Uterus (tissue), 4 donors: ENCODE results near the gene CNPY1. TPM values are rescaled to one million over a fixed set of nuclear protein-coding genes. Genes with fewer than 3 reads are reported as not detected.

Source experiments
- DNase-seq, 2 donors: peaks; one replicate each; pipeline ENCODE4 v3.0.0-alpha.2; 2019 to 2020
- H3K27ac ChIP-seq, 2 donors: fragments of 200-600 bp; sonication (generic); 1 replicate in 1 of 2; 2 replicates in 1 of 2; pipeline ENCODE4 v1.5.1; 2016 to 2018
- H3K27me3 ChIP-seq, 2 donors: fragments of 200-600 bp; sonication (generic); one replicate each; pipeline ENCODE4 v1.5.1; 2018 to 2019; ENCODE audit warnings: control low read depth in 1 of 2
- H3K36me3 ChIP-seq, 2 donors: fragments of 200-600 bp; sonication (generic); one replicate each; pipeline ENCODE4 v1.5.1; 2019; ENCODE audit warnings: control low read depth in 1 of 2
- H3K4me1 ChIP-seq, 2 donors: fragments of 200-600 bp; sonication (generic); one replicate each; pipeline ENCODE4 v1.5.1; 2018 to 2019; ENCODE audit warnings: control low read depth in 1 of 2
- H3K4me3 ChIP-seq, 2 donors: fragments of 200-600 bp; sonication (generic); 1 replicate in 1 of 2; 2 replicates in 1 of 2; pipeline ENCODE4 v1.5.1; 2018 to 2019; ENCODE audit warnings: mild to moderate bottlenecking in 1 of 2
- H3K9me3 ChIP-seq, 2 donors: fragments of 200-600 bp; sonication (generic); one replicate each; pipeline ENCODE4 v1.5.1; 2019; ENCODE audit warnings: control low read depth in 1 of 2
- POLR2A ChIP-seq, 2 donors: fragments of 450-650 bp; IDR thresholded peaks; one replicate each; pipeline ENCODE4 v1.6.1; 2016; ENCODE audit warnings: antibody characterized with exemption in 2 of 2, mild to moderate bottlenecking in 1 of 2, moderate library complexity in 1 of 2
- intact Hi-C: fragments of 100-400 bp; cut with DNase I; formaldehyde crosslinking; loops from one replicate; pipeline ENCODE4 v1.15.1; 2023; ENCODE audit warnings: low total_unique reads
- total RNA-seq, 4 donors: library from RNA; depleted of rRNA in 3 of 4; stranded (reverse); fragments of >200 nt in 3 of 4; gene quantifications; one replicate each; pipeline versions ENCODE4 v1.1.0 to v1.2.4, GENCODE V29; 2014 to 2023
- TF ChIP-seq, protein P1 (sequence below), 4 experiments: fragments of 200-600 bp in 2 of 4; fragments of 450-650 bp in 2 of 4; sonication (generic) in 2 of 4; IDR thresholded peaks; one replicate each; pipeline ENCODE4 v1.5.1; 2016 to 2019; ENCODE audit warnings: antibody characterized with exemption in 4 of 4, mild to moderate bottlenecking in 2 of 4, moderate library complexity in 1 of 4
- donor health status: DM: yes; HTN: yes; CAD: no.

CNPY1 gene
- total RNA-seq, 4 donors from 2014 or later: not detected

DNA sequence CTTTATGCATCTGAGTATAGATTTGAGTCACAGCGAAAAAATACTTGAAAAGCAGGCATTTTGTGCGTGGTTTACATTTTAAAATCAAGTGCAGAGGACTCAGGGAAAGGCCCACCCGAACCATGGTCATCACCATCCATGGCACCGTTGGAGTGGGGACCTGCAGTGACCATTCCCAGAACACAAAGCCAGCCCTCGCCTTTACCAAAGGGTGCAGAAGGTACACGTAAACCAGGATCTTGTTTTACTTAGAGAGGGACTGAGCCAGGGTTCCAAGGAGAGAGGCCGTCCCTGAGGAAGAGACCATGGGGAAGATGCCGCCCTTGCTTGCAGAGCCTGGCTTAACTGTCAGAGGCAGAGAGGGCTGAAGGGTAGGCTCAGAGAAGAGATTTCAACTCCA is 12.0 kb upstream of the CNPY1 start:
- H3K9me3 ChIP-seq: no peaks in the 10 kb centered on the region
- no peaks in the 10 kb centered on the region for H3K4me1 ChIP-seq
- no peaks in the 10 kb centered on the region for H3K36me3 ChIP-seq
- no peaks in the 10 kb centered on the region for H3K27me3 ChIP-seq
- TF ChIP-seq, protein P1, sequence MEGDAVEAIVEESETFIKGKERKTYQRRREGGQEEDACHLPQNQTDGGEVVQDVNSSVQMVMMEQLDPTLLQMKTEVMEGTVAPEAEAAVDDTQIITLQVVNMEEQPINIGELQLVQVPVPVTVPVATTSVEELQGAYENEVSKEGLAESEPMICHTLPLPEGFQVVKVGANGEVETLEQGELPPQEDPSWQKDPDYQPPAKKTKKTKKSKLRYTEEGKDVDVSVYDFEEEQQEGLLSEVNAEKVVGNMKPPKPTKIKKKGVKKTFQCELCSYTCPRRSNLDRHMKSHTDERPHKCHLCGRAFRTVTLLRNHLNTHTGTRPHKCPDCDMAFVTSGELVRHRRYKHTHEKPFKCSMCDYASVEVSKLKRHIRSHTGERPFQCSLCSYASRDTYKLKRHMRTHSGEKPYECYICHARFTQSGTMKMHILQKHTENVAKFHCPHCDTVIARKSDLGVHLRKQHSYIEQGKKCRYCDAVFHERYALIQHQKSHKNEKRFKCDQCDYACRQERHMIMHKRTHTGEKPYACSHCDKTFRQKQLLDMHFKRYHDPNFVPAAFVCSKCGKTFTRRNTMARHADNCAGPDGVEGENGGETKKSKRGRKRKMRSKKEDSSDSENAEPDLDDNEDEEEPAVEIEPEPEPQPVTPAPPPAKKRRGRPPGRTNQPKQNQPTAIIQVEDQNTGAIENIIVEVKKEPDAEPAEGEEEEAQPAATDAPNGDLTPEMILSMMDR (IDR thresholded peaks at IDR 0.05): no peak
- no peak for TF ChIP-seq POLR2A (IDR thresholded peaks at IDR 0.05)
- no peak for DNase-seq
- intact Hi-C loops: no loop called here
- H3K27ac ChIP-seq: no peak overlapping the region
- H3K4me3 ChIP-seq: no peak overlapping the region

DNA sequence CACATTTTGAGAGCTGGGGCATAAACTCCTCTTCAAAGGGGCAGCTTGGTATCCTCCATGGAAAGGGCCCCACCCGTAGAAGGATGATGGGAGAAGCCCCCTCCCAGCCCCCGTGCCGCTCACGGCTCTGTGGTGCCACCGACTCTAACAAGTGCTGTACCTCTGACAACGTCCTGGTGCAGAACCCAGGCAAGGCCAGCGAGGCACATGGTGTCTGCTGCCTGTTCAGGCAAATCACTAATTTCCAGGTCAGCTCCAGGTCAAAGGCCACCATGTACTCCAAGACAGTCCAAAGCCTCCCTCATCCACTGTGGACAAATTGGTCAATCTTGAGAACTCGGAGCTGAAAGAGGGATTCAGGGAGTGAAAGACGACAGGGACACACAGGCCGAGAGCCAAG is 11.4 kb upstream of the CNPY1 start:
- Histone ChIP-seq H3K4me3 (no peak overlapping the region), H3K36me3 (no peaks in the 10 kb centered on the region), H3K27me3 (no peaks in the 10 kb centered on the region), H3K27ac (no peak overlapping the region), H3K4me1 (no peaks in the 10 kb centered on the region), H3K9me3 (no peaks in the 10 kb centered on the region)
- intact Hi-C loops: no loop called here
- TF ChIP-seq POLR2A (IDR thresholded peaks at IDR 0.05): no peak
- TF ChIP-seq, protein P1 (IDR thresholded peaks at IDR 0.05): no peak
- DNase-seq: no peak

DNA sequence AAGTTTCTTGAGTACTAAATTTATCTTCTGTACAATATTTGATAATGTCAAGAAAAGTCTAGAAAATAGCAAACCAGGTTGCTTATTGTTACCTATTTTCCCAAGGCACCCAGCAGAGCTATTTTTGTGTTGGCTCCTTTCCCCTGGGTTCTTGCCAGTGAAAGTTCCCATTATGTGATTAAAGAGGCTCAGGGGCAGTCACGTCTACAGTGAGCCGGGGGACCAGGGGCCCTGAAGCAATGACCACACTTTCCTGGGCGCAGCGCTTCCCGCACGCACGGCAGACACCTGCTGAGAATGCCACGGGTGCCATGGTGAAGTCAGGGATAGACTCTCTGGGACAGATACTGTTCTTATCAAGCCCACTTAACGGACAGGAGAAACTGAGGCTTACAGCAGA is 10.4 kb upstream of the CNPY1 start:
- Histone ChIP-seq H3K9me3 (no peaks in the 10 kb centered on the region), H3K4me1 (no peaks in the 10 kb centered on the region), H3K27ac (no peak overlapping the region), H3K36me3 (no peaks in the 10 kb centered on the region), H3K27me3 (no peaks in the 10 kb centered on the region), H3K4me3 (no peak overlapping the region)
- DNase-seq: no peak
- TF ChIP-seq POLR2A (IDR thresholded peaks at IDR 0.05): no peak
- intact Hi-C loops: no loop called here

DNA sequence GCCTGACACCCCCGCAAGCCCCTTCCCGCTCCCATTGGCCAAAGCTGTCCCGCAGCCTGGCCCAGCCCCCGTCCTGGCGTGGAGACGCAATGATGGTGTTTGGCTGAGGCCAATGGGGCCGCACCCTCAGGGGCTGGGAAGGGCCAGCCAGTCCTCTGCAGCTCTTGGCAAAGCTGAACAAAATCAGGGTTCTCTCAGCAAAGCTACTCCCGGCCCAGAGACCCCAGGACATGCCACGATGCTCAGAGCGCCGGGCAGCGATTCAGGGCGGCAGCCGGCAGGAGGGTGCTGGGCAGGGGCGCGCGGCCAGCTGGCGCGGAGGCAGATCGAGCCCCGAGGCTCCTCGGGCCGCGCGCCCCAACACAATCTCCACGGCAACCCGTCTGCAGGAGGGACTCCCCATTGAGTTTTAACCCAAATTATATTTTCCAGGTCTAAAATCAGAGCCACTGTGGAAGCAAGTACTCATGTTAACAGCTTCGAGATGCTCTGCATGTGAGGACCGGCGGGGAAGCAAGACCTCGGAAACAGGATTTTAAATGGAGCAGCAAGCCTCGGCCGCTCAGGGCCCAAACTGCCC is 8.8 kb upstream of the CNPY1 start:
- H3K27ac ChIP-seq: no peak overlapping the region
- H3K4me3 ChIP-seq: no peak overlapping the region
- TF ChIP-seq, protein P1 (IDR thresholded peaks at IDR 0.05): no peak
- TF ChIP-seq POLR2A (IDR thresholded peaks at IDR 0.05): no peak
- intact Hi-C loops: no loop called here
- H3K4me1 ChIP-seq: no peaks in the 10 kb centered on the region
- no peaks in the 10 kb centered on the region for H3K9me3 ChIP-seq
- no peaks in the 10 kb centered on the region for H3K27me3 ChIP-seq
- DNase-seq: no peak
- no peaks in the 10 kb centered on the region for H3K36me3 ChIP-seq

DNA sequence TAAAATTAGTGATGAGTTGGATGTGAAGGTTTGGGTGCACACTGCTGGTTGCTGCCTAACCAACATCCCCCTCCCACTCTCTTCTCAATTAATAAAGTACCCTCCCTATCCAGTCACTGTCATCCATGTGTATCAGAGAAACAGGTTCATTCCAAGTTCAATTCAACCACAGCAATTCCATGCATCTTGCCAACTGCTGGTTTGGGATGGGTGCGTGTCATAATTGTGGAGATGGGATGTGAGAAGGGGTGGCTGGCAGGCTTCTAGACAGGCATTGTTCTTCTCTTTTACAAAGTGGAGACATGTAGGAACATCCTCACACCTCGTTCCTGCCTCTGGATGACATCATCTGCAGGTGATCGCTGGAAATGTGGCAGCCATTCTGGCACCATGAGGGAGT is 7.5 kb upstream of the CNPY1 start:
- Histone ChIP-seq H3K4me1 (no peaks in the 10 kb centered on the region), H3K27ac (no peak overlapping the region), H3K36me3 (no peaks in the 10 kb centered on the region), H3K4me3 (no peak overlapping the region), H3K27me3 (no peaks in the 10 kb centered on the region), H3K9me3 (no peaks in the 10 kb centered on the region)
- DNase-seq: no peak
- TF ChIP-seq, protein P1 (IDR thresholded peaks at IDR 0.05): no peak
- TF ChIP-seq POLR2A (IDR thresholded peaks at IDR 0.05): no peak
- intact Hi-C loops: no loop called here
